HG02973 (cell line): ENCODE results near the gene FBXW11.
"Not testable (repeated sequence)": the region's sequence is repeated elsewhere in the genome, so short reads cannot be mapped to it uniquely, and the experiment has no call there.

ENCODE experiments used
- ATAC-seq: cut with Tn5 transposase; IDR thresholded peaks from one replicate; pipeline ENCODE4 v1.9.1; 2021; ENCODE audit warnings: moderate library complexity; ENCODE audit not compliant: unreplicated experiment

FBXW11 gene

DNA sequence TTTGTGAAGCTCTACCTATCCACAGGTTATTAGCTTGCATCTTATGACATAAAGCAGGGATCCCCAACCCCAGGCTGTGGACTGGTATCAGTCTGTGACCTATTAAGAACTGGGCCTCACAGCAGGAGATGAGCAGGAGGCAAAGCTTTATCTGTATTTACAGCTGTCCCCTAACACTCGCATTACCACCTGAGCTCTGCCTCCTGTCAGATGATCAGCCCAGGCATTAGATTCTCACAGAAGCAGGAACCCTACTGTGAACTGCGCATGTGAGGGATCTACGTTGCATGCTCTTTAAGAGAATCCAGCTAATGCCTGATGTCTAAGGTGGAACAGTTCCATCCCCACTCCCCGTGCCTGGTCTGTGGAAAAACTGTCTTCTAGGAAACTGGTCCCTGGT is 19.7 kb downstream of the FBXW11 start:
- ATAC-seq: no peak

DNA sequence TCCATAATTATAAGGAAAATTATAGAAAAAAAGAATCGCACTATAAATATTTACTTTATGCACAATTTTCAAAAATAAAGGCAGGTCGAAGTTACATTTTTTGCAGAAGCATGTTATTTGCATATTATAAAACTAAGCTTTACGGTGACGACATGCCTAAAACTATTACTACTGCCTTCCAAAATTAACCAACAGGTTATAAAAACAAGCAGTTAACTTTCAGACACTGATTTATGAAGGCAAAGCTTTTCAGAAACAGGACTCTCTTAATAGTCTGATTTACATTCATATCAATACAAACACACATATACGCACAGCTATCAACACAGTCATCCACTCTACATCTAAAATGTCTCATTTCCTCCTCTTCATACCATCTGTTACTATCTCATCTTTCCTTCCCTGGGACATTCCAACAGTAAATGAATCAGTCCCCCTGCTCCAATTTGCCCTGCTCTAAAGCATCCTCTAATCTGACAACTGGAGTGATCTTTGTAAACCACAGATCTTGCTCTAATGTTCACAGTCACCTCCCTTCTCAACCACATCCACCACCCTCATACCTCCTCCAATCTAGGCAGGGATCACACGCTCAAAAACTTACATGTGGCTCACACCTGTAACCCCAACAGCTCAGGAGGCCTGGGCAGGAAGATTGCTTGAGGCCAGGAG is 21.6 kb downstream of the FBXW11 start:
- no peak for ATAC-seq

DNA sequence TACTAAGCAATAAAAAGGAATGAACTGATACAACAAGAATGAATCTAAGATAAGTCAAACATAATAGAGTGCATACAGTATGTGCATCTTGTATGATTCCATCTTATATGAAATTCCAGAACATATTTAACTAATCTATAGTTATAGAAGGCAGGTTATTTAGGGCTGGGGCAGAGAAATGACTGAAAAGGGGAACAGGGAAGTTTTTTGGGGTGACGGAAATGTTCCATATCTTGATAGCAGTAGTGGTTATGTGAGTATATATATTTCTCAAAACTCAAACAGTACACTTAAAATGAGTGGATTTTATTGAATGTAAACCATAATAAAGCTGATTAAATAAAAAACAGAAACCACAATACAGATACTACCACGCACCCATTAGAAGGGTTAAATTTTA is 24.6 kb downstream of the FBXW11 start:
- no peak for ATAC-seq

DNA sequence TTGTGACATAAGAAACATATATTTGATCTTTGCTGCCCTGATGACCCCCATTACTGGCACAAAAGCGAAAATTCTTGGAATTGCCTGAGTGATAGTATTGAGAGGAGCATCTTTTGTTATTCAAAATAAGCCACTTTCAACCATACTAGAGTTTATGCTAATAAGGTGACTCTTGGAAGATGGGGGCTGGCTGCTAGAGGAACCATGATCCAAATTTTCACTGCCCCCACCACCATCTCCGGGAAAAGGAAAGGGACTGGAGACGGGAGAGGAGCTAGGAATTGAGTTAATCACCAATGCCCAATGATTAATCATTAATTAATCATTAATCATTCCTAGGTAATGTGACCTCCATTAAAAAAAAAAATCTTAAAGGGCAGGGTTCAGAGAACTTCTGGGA is 25.6 kb downstream of the FBXW11 start:
- ATAC-seq: no peak

DNA sequence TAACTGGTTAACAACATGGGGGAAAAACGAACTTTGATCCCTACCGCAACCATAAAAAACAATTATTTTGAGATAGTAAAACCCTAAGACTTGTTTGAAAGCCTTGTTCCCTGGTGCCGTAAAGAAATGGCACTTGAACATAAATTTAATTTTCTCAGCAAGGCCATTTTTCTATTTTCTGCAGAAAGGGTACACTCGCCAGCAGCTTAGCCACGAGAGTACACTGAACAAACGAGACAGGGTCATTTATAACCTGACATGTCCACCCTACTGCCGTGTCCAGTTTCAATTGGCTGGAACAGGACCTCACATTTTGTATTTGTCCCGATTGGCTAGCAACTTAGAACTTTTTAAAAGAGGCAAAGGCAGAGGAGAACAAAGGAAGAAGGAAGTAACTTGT is 26.8 kb downstream of the FBXW11 start:
- no peak for ATAC-seq

DNA sequence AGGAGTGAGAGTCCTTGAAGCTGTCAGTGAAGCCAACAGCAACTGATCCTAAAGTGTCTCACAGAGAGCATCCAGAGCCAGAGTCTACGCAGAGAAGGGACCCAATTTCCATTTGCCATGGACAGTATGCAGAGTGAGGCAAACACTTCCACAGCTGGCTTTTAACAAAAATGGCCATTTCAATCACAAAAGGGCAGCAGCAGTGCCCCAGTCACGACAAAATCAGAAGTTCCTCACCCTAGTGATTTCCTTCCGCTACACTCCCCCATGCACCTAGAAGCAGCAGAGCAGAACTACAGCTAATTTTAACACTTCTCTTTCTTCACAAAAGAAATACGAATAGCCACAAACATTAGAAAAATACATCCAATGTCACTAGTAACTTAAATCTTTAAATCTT is 27.9 kb downstream of the FBXW11 start:
- ATAC-seq: no peak

DNA sequence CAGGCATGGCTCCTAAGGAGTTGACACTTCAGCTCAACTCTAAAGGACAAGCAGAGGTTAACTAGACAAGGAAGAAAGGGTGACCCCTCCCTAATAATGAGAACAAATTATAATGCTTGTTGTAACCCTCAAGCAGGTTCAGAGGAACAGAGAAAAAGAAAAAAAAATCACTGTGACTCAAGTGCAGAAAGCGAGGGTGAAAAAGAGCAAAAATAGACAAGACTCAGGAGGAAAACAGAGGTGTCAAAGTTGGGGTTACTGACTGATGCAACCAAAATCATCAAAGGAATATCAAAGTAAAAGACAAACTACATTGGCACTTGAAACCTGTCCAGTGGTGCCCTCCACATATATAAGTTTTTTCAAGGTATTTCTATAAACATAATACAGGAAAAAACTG is 28.4 kb downstream of the FBXW11 start:
- no peak for ATAC-seq

DNA sequence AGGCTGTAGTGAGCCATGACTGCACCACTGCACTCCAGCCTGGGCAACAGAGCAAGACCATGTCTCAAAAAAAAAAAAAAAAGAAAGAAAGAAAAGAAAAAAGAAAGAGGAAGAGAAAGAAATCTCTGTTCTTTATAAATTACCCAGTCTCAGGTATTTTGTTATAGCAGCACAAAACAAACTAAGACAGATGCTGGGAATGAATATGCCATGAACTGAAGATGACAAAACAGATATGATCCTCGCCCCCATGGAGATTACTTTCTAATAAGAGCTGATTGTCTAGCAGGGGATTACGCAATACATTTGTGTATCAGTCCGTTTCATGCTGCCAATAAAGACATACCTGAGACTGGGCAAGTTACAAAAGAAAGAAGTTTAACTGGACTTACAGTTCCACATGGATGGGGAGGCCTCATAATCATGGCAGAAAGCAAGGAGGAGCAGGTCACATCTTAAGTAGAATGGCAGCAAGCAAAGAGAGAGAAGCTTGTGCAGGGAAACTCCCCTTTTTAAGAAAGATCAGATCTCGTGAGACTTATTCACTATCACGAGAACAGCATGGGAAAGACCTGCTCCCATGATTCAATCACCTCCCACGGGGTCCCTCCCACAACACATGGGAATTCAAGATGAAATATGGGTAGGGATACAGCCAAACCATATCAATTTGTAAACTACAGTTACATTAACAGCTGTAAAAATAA is 29.0 kb downstream of the FBXW11 start:
- ATAC-seq: not testable (repeated sequence)

DNA sequence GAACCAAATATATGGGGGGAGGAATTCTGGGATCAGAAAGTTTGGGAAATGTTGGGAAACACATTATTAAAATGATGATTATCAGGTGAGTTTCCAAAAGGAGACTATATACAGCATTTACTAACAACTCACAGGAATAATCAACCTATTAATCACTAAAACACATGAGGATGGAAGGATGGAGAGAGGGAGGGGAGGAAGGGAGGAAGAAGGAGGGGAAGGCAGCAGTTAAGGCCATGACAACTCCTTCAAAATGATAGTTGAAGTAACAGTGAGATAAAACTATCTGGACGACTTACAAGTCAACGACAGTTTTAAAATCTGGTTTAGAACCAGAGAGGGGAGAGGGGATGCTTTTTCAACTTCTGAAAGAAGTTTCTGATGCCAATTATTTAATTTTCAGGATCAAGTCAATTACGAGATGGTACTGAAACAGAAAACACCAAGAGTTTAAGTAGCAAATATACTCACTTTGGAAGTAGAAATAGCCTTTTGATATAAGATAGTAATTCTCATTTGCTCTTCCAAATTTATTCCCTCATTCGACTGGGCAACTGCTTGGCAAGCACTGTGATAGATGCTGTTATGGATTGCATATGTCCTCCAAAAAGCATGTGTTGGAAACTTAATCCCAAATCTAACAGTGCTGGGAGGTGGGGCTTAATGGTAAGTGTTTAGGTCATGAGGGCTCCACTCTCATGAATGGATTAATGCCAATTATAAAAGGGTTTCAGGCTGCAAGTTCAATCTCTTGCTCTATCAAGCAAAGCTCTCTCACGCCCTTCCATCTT is 30.4 kb downstream of the FBXW11 start:
- ATAC-seq: no peak

DNA sequence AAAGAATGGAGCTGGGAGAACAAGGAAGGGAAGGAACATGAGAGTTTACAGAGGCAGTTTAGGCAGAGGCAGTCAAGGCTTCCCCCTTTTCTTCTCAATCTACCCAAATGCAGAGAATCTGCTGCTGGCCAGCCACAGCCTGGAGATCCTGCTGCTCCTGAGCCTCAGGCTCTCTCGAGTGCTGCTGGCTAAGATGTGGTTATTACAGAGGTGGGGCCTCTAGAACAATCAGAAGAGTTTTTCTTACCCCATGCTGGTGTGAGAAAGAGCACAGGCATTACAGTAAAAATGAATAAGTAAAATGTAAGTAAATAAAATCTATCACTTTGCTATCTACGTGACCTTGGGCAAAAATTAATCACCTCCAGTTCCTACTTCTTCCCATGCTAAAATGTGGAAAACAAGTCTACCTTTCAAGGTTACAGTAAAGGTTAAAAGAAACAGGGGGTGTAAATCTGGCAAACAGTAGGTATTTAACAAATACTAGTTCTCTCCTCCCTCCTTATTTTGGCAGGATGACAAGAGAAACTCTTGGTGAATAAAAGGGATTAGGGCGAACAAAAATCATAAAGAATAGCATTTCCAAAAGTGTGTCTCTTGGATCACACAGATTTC is 31.1 kb downstream of the FBXW11 start:
- no peak for ATAC-seq

DNA sequence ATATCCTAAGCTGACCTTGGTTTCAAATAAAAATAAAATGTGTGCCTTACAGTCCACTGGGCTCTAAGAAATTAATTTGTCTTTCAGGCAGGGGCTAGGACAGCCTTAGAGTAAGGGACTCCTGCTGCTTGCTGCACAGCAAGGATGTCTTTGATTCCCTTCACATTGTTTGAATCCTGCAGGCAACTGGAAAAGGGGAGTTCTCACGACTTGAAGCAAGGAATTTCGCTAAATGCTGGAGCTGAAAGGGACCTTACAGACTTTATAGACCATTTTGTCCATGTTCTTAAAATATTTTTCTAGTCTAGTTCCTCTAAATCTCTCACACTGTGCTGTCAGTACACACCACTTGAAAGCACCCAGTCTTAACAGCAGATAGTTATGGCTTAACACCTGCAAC is 35.6 kb downstream of the FBXW11 start:
- no peak for ATAC-seq

DNA sequence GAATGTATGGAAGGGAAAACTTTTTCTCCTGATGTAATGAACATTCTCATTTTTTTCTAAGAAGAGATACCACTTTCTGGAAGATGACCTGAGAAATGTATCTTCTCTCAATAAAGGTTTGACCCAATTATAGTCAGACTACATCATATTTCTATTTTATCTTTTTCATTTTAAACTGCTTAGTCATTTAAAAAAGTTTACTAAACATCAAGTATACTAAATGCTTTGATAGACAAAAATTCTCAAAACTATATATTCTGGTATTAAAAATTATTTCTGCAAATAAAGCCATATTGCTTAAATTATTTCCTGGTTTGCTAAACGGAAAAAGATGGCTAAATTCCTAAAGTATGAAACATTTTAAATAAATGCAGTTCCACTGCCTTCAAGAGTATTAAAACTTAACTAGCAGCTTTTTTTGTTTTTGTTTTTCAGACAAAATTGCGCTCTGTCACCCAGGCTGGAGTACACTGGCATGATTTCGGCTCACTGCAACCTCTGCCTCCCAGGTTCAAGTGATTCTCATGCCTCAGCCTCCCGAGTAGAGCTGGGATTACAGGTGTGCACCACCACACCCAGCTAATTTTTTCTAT is 37.1 kb downstream of the FBXW11 start:
- no peak for ATAC-seq

DNA sequence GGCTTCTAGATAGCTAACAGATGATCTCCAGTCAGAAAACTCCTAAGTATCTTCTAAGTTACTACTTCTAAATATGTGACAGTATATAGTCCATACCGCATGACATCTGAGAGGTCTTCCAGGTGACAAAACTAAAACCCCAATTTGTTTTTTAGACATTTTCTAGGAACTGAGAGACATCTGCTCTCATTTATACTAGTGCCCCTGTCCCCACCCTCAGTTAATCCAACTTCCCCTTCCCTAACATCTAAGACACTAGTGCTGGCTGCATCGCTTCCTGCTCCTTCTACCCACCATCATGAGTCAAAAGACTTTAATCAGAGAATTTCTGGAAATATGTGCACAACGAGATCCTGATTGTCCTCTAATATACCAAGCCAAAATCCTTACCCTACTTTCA is 37.9 kb downstream of the FBXW11 start:
- no peak for ATAC-seq

DNA sequence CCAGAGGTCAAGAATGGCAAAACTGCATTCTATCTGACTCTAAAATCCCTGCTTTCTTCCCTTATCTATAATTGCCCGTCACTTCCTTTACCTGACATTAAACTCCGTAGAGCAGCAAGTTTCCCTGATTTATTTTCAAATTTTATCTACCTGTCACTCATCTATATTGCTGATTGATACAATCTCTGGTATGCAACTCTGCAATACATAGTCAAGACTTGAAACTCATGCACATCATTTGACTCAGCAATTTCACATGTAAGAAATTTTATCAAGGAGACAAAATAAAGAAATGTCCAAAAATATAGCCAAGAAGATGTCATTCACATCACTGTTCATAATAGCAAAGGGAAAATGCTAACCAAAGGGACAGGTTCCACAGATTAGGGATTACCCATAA is 39.5 kb downstream of the FBXW11 start:
- ATAC-seq: no peak

DNA sequence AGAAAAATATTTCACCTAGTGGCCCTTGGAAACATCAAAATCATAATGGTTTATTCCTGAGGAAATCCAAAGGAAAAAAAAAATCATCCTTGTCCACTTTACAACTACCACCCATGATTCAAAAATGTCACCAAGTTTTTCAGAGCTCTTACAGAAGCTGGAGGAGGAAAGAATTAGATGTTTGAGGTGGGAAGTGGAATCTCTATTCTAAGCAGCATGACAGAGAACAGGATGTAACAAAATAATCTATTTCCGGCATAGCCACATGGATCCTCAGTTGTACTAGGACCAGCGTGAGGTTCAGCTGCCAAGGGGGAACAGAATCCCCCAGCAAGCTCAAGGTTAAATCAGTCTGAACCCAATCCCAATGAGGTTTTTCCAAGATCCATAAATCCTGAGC is 40.2 kb downstream of the FBXW11 start:
- no peak for ATAC-seq

DNA sequence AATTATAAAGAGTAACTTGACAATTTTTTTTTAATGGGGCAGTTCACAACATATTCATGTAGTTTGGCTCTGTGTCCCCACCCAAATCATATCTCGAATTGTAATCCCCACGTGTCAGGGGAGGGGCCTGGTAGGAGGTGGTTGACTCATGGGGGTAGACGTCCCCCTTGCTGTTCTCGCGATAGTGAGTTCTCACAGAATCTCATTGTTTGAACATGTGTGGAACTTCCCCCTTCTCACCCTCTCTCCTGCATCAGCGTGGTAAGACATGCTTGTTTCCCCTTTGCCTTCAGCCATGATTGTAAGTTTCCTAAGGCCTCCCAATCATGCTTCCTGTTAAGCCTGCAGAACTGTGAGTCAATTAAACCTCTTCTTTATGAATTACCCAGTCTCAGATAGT is 40.7 kb downstream of the FBXW11 start:
- ATAC-seq: no peak

DNA sequence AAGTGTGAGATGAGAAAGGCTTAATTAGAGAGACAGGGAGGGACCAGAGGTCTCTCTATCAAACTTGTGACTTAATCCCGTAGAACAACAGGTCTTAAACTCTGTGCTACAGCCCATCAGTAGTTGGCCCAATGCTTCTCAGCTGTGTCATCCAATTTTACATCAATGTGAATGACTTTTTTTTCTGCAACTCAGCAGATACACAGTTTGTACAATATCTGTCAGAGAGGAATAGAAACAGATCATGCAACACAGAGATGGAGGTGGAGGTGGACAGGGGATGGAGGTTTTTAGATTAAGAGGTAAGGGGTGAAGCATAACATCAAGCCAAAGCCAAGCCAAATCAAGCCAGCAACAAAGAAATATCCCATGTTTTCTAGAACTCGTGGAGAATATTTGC is 43.0 kb downstream of the FBXW11 start:
- no peak for ATAC-seq

DNA sequence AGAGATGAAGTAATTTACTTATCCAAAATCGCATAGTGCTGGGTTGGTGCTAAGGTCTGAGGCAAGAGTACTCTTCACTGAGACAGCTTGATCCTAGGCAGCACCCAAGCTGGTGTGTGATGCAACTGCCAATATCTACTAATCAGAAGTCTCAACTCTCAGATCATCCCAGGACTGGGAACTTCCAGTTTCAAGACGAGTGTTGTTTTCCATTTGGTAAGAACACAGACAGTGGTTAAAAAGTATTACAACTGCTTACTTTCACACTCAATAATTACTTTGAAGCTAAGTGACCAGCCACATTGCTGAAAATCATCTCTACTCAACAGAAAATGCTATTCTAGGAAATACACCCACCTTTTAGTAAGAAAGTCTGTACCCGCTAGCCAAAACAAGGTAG is 45.3 kb downstream of the FBXW11 start:
- peak; percentile 79 for ATAC-seq

DNA sequence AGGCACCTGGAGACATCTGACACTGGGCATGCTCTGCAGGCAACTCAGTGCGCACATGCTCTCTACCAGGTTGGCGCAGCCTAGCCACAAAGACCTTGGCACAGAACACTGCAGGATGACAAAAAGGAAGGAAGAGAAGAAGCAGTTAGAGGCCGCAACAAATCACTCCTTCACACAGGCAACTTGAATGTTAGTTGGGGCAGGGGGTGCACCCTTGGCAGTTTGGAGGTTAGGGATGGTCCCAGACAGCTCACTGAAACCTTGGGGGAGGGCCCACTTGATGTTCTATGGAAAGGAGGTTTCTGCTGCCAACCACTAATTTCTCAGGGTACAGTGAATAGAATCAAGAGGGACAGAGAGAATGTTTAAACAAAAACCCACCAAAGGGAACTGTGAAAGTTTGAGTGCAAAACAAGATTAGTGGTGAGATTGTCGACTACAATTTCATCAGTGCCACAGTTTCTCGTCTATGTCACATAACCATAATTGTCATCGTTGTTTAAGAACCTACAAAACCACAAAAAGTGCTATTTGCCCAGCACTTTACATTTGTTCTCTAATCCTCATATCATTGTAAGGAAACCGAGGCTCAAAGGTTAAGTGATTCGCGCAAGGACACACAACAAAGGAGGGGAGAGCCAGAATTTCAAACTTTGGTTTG is 48.7 kb downstream of the FBXW11 start:
- ATAC-seq: peak; percentile 28

DNA sequence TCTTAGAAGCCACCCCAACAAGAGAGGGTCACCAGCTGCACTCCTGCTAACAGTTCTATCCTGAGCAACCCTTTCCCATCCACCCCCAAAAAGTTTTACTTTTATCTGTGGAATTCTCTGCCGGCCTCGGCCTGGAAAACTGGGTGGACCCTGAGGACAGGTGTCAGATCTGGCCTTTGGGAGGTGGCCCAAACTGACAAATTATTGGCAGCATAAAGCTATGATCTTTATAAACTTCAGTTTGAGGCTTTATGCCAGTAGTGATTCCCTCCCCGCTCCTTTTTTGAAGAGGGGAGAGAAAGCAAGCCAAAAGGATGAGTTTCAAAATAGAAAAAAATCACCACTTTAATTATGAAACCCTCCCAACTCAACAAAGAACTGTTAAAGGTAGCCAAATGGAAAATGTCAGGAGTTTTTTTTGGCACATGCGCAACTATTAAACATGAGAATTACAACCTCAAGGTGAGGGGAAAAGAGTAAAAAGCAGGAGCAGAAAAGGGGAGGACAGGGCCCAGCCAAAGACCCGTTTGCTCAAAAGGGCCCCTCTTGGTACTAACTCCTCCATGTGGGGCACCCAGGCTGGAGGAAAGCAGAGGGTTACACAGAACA is 49.4 kb downstream of the FBXW11 start:
- no peak for ATAC-seq
